ENCODE data around the gene ZMPSTE24. TPM values are rescaled to one million over a fixed set of nuclear protein-coding genes. Genes with fewer than 3 reads are reported as not detected.

Gene ZMPSTE24
- total RNA-seq, 1 donor, result 110 TPM

DNA sequence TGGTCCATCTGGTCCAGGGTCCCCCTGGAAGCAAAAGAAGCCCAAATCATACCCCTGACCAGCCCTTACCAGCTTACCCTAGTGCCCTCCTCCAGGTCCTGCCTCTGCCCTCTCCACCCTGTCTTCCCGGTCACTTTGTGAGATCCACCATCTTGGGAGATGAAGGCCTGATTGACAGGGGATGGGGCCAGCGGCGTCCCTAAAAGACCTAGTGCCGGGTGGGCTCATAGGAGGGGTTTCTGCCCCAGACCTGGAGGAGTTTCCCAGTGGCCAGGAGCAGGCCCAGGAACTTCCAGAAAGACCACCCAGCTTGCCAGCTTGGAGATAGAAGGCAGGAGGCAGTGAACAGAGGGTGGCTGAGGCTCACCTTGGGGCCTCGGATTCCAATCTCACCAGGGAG, 53.7 kb downstream of the ZMPSTE24 start:
- no peak overlapping the region for H3K4me3 ChIP-seq (ENCODE audit: low read depth, low read length)
- no peak for DNase-seq (ENCODE audit: low read depth)
- TF ChIP-seq, protein P1, sequence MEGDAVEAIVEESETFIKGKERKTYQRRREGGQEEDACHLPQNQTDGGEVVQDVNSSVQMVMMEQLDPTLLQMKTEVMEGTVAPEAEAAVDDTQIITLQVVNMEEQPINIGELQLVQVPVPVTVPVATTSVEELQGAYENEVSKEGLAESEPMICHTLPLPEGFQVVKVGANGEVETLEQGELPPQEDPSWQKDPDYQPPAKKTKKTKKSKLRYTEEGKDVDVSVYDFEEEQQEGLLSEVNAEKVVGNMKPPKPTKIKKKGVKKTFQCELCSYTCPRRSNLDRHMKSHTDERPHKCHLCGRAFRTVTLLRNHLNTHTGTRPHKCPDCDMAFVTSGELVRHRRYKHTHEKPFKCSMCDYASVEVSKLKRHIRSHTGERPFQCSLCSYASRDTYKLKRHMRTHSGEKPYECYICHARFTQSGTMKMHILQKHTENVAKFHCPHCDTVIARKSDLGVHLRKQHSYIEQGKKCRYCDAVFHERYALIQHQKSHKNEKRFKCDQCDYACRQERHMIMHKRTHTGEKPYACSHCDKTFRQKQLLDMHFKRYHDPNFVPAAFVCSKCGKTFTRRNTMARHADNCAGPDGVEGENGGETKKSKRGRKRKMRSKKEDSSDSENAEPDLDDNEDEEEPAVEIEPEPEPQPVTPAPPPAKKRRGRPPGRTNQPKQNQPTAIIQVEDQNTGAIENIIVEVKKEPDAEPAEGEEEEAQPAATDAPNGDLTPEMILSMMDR (IDR thresholded peaks at IDR 0.05; ENCODE audit: insufficient read depth, low read depth, low read length), result no peak

DNA sequence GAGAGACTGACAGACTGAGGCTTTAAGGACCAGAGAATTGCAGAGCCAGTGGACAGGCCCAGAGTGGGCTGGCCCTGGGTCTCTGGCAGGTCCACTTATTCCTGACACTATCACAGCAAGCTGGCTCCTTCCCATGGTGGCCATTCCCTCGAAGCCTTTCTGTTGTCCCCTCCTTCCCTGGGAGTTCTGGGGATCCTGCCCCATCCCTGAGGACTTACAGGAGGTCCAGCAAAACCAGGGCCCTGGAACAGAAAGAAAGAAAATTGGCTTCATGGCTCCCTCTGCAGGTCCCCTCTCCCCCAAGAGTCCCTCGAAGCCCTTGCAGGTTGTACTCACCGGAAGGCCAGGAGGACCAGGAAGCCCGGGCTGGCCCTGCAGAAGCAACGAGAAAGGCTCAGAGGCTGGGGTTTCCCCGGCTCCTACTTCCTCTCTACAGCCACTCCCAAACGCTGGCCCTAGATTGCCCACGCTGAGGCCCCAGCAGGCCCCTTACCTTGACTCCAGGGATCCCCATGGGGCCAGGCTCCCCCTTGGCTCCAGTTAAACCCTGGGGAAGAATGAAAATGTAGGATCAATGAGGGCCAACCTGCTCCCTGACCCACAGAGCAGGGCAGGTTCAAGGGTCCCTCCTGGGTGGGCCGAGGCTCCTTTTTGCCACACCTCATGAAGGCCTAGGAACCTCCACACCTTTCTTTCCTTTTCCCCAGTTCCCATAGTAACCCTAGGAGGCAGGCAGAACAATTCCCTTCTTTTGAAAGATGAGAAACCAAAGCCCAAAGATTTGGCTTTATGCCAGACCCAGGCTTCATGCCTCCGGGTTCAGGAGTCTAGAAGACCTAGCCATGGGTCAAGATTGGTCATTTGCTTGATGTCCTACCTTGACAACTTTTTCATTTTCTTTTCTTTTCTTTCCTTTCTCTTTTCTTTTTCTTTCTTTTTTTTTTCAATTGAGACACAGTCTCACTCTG, 54.5 kb downstream of the ZMPSTE24 start:
- TF ChIP-seq, protein P1 (IDR thresholded peaks at IDR 0.05; ENCODE audit: insufficient read depth, low read depth, low read length), result no peak
- no peak for DNase-seq (ENCODE audit: low read depth)
- no peak overlapping the region for H3K4me3 ChIP-seq (ENCODE audit: low read depth, low read length)

DNA sequence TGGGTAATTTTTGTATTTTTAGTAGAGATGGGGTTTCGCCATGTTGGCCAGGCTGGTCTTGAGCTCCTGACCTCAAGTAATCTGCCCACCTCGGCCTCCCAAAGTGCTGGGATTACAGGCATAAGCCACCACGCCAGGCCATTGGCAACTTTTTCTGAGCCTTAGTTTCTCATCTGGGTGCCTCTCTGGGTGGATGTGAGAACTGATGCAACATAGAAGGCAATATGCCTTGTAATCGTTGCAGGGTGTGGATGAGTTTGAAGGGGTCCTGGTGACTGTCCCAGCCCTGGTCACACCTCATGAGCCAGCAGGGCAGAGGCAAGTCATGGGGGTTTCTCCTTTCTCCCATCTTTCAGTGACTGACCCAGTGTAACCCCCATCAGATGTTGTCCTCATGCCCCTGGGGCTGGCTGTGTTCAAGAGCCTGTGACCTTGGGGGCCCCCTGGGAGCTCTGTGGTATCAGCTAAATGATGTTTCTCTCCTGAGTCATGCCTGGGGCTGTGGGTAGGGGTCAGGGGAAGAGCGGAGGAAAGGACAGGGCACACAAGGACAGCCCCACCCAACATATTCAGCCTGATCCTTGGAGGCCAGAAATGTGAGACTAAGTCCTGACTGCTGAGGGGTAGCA, 55.4 kb downstream of the ZMPSTE24 start:
- DNase-seq (ENCODE audit: low read depth), result peak; percentile 57
- TF ChIP-seq, protein P1 (IDR thresholded peaks at IDR 0.05; ENCODE audit: insufficient read depth, low read depth, low read length), result no peak
- no peak overlapping the region for H3K4me3 ChIP-seq (ENCODE audit: low read depth, low read length)

DNA sequence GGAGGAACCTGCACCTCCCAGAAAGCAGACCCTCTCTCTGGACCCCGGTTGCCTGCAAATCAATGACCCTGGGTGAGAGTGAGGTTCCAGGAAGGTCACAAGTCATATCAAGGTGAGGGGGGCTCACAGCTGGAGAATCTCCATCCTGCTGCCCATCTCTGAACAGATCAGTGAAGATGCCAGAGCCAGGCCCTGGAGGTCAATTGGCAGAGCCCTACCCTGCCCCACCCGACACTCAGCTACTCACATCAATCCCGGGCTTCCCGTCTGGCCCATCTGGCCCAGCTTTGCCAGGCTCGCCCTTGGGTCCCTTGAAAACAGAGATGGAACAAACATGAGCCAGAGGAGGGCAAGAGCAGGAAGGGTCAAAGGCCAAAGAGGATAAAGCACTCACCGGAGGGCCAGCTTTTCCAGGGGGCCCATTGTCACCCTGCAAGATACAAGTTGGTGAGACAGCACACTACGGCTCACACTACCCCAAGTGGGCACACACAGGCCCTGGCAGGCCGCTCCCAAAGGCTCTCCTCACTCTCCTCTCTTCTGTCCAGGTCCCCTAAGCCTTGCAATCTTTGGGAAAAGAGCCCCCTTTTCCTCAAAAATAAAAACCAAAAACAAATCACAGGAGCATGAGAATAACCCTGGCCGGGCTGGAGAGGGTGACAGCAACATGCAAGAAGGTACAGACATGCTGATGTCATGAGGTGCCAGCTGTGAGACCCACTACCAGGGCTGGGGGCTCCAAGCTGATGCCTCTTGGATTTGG, 56.1 kb downstream of the ZMPSTE24 start:
- TF ChIP-seq, protein P1 (IDR thresholded peaks at IDR 0.05; ENCODE audit: insufficient read depth, low read depth, low read length), result no peak
- DNase-seq (ENCODE audit: low read depth), result no peak
- H3K4me3 ChIP-seq (ENCODE audit: low read depth, low read length), result no peak overlapping the region

DNA sequence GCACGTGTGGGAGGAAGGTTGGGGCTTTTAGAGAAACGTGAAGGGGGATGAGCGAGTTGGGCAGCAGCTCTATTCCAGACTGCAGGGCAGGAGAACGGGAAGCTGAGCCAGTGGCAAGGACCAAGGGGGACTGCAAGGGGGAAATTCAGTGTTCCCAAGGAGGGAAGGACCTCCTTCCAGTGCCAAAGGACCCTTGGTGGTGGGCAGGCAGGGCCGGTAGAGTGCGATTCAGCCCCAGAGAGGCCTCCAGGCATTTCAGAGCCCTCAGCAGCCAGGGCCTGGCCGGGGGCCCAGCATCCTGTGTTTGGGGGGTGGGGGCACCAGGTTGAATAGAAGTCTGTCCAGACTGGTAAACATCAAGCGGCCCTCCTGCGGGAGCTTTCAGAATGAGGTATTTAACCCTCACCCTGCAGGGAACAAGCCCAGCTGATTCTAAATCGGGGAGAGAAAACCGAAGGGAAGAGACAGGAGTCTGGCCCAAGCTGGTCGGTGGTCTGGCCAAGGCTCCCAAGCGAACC, 56.7 kb downstream of the ZMPSTE24 start:
- TF ChIP-seq, protein P1 (IDR thresholded peaks at IDR 0.05; ENCODE audit: insufficient read depth, low read depth, low read length), result no peak
- no peak for DNase-seq (ENCODE audit: low read depth)
- peak overlapping the region; percentile 32 for H3K4me3 ChIP-seq (ENCODE audit: low read depth, low read length)

DNA sequence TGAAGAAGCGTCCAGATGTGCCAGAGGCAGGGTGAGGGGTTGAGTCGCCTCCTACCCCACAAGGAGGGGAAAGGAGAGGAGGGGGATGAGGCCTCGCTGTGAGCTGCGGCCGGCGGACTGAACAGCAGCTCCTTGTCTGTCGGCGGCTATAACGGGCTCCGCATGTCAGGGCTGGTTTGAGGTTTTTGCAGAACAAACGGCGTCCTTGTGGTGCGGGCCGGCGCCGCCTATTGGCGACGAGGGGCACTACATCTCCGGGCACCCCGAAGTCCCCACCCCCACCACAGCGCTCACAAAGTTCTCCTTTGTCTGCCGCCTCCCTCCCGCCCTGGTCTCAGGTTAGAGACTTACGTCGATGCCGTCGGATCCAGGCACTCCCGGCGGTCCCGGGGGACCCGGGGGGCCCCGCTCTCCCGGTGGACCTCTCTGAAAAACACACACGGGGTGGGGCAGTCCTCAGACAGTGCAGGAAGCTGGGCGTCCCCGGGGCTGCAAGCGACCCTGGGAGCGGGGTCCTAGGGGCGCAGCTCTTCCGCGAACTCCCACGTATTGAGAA, 57.3 kb downstream of the ZMPSTE24 start:
- TF ChIP-seq, protein P1 (IDR thresholded peaks at IDR 0.05; ENCODE audit: insufficient read depth, low read depth, low read length), result peak; percentile 89
- peak; percentile 90 for DNase-seq (ENCODE audit: low read depth)
- H3K4me3 ChIP-seq (ENCODE audit: low read depth, low read length), result peak overlapping the region; percentile 46
